ENCODE measurements around the gene ACBD6.

The ACBD6 gene

GRCh38 chr1:180369061-180369460 is 133.3 kb downstream of the ACBD6 start:
- no peak for DNase-seq

- DNase-seq, result peak; percentile 13
These were observed 135.9 kb downstream of the ACBD6 start for GRCh38 chr1:180366371-180367068.

- no peak for DNase-seq
These were observed 137.3 kb downstream of the ACBD6 start for GRCh38 chr1:180365039-180365438.

- DNase-seq, result no peak
These were observed 139.0 kb downstream of the ACBD6 start for GRCh38 chr1:180363246-180363995.

GRCh38 chr1:180360333-180361075 is 141.9 kb downstream of the ACBD6 start:
- peak; percentile 10 for DNase-seq

- DNase-seq, result peak; percentile 6
These were observed 143.7 kb downstream of the ACBD6 start for GRCh38 chr1:180358649-180359048.

GRCh38 chr1:180353945-180354344 is 148.4 kb downstream of the ACBD6 start:
- DNase-seq, result no peak

- DNase-seq, result no peak
These were observed 149.8 kb downstream of the ACBD6 start for GRCh38 chr1:180352588-180352987.

- DNase-seq, result no peak
These were observed 150.4 kb downstream of the ACBD6 start for GRCh38 chr1:180352021-180352420.

- no peak for DNase-seq
These were observed 157.2 kb downstream of the ACBD6 start for GRCh38 chr1:180345148-180345547.

GRCh38 chr1:180343921-180344769 is 158.2 kb downstream of the ACBD6 start:
- peak; percentile 36 for DNase-seq

- DNase-seq, result no peak
These were observed 175.3 kb downstream of the ACBD6 start for GRCh38 chr1:180327089-180327488.

GRCh38 chr1:180312926-180313325 is 189.5 kb downstream of the ACBD6 start:
- DNase-seq, result peak; percentile 36

GRCh38 chr1:180311011-180311730 is 191.2 kb downstream of the ACBD6 start:
- peak; percentile 37 for DNase-seq

GRCh38 chr1:180310095-180310494 is 192.3 kb downstream of the ACBD6 start:
- DNase-seq, result no peak

GRCh38 chr1:180309338-180309737 is 193.0 kb downstream of the ACBD6 start:
- peak; percentile 69 for DNase-seq

- DNase-seq, result peak; percentile 22
These were observed 201.1 kb downstream of the ACBD6 start for GRCh38 chr1:180301135-180301742.

- no peak for DNase-seq
These were observed 202.7 kb downstream of the ACBD6 start for GRCh38 chr1:180299479-180300221.

- no peak for DNase-seq
These were observed 206.4 kb downstream of the ACBD6 start for GRCh38 chr1:180295999-180296398.

- no peak for DNase-seq
These were observed 207.7 kb downstream of the ACBD6 start for GRCh38 chr1:180294711-180295110.

- no peak for DNase-seq
These were observed 211.4 kb downstream of the ACBD6 start for GRCh38 chr1:180291004-180291403.
